ENCODE data around the gene ARHGAP8. TPM values are rescaled to one million over a fixed set of nuclear protein-coding genes. Genes with fewer than 3 reads are reported as not detected.

The ARHGAP8 gene
- total and polyA plus RNA-seq, 2 donors (not counting 1 experiment from before 2014, with no cell fraction given): 0.37 TPM; not detected in 1

DNA sequence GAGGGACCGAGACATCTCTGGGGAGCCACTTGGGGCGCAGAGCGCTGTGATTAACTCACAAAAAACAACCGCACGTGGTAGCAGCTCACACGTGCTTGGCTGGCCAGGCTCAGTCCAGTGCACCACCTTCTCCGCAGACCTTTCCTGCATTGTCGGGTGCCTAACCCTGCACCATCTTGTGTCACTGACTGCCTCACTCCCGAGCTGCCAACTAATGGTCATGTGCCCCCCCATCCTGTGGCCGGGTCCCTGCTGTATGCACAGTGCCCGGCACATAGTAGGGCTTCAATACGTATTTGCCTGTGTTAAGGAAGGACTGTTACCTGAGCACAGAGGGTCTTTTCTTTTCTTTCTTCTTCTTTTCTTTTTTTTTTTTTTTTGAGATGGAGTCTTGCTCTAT, 71.9 kb downstream of the ARHGAP8 start:
- H3K27ac ChIP-seq (ENCODE audit: low read length in 2 of 2): no peak overlapping the region
- Mint-ChIP-seq H3K27ac (no peak overlapping the region), H3K9me3 (ENCODE audit: insufficient read depth) (no peaks in the 10 kb centered on the region), H3K4me3 (no peak overlapping the region), H3K4me1 (no peaks in the 10 kb centered on the region), H3K27me3 (peaks cover 21% of the 10 kb centered on the region)
- DNase-seq (no peak), ATAC-seq (ENCODE audit: low read depth) (no peak)
- H3K36me3 ChIP-seq (replicated peaks in 1 of 2; ENCODE audit: control extremely low read depth in 1 of 2, control insufficient read depth in 1 of 2, extremely low read depth in 1 of 2, insufficient read depth in 2 of 2, low read length in 1 of 2): no peaks in the 10 kb centered on the region
- H3K4me1 ChIP-seq (ENCODE audit: control insufficient read depth in 2 of 2, insufficient read depth in 2 of 2, low read length in 2 of 2): peaks cover 0 to 3% of the 10 kb centered on the region in 2 donors
- peaks cover 0 to 3% (median 0%) of the 10 kb centered on the region in 4 experiments for H3K27me3 ChIP-seq (replicated peaks in 1 of 4; ENCODE audit: control extremely low read depth in 1 of 4, control insufficient read depth in 3 of 4, insufficient read depth in 4 of 4, low read length in 3 of 4)
- POLR2A ChIA-PET: no interaction called here
- WGBS (ENCODE audit: insufficient coverage): 91% methylated on average over 11 of the region's 12 CpGs
- H3K4me2 ChIP-seq (replicated peaks; ENCODE audit: low read depth, low read length, poor library complexity, severe bottlenecking): no peak overlapping the region
- H3K79me2 ChIP-seq (ENCODE audit: control insufficient read depth, insufficient read depth, low read length): no peaks in the 10 kb centered on the region
- TF ChIP-seq EZH2 (IDR thresholded peaks at IDR 0.05; ENCODE audit: borderline replicate concordance, insufficient read depth, low read depth, low read length, poor library complexity, severe bottlenecking): no peak
- TF ChIP-seq, protein P1, sequence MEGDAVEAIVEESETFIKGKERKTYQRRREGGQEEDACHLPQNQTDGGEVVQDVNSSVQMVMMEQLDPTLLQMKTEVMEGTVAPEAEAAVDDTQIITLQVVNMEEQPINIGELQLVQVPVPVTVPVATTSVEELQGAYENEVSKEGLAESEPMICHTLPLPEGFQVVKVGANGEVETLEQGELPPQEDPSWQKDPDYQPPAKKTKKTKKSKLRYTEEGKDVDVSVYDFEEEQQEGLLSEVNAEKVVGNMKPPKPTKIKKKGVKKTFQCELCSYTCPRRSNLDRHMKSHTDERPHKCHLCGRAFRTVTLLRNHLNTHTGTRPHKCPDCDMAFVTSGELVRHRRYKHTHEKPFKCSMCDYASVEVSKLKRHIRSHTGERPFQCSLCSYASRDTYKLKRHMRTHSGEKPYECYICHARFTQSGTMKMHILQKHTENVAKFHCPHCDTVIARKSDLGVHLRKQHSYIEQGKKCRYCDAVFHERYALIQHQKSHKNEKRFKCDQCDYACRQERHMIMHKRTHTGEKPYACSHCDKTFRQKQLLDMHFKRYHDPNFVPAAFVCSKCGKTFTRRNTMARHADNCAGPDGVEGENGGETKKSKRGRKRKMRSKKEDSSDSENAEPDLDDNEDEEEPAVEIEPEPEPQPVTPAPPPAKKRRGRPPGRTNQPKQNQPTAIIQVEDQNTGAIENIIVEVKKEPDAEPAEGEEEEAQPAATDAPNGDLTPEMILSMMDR (IDR thresholded peaks at IDR 0.05): no peak
- H3K4me3 ChIP-seq (ENCODE audit: control extremely low read depth in 1 of 5, extremely low read depth in 1 of 5, insufficient read depth in 1 of 5, low read depth in 2 of 5, low read length in 4 of 5): no peak overlapping the region
- CTCF ChIA-PET: no interaction called here
- H3K9ac ChIP-seq (ENCODE audit: low read length): no peak overlapping the region
- peaks cover 0 to 4% (median 0%) of the 10 kb centered on the region in 3 donors for H3K9me3 ChIP-seq (ENCODE audit: control extremely low read depth in 1 of 3, control insufficient read depth in 2 of 3, insufficient read depth in 1 of 3, low read length in 2 of 3)
- intact Hi-C loops (cut with micrococcal nuclease): no loop called here
- no peak overlapping the region for H2AFZ ChIP-seq (ENCODE audit: insufficient read depth, low read depth, low read length, poor library complexity, severe bottlenecking)
- H4K20me1 ChIP-seq (ENCODE audit: control insufficient read depth, insufficient read depth, low read length, poor library complexity, severe bottlenecking): no peaks in the 10 kb centered on the region

DNA sequence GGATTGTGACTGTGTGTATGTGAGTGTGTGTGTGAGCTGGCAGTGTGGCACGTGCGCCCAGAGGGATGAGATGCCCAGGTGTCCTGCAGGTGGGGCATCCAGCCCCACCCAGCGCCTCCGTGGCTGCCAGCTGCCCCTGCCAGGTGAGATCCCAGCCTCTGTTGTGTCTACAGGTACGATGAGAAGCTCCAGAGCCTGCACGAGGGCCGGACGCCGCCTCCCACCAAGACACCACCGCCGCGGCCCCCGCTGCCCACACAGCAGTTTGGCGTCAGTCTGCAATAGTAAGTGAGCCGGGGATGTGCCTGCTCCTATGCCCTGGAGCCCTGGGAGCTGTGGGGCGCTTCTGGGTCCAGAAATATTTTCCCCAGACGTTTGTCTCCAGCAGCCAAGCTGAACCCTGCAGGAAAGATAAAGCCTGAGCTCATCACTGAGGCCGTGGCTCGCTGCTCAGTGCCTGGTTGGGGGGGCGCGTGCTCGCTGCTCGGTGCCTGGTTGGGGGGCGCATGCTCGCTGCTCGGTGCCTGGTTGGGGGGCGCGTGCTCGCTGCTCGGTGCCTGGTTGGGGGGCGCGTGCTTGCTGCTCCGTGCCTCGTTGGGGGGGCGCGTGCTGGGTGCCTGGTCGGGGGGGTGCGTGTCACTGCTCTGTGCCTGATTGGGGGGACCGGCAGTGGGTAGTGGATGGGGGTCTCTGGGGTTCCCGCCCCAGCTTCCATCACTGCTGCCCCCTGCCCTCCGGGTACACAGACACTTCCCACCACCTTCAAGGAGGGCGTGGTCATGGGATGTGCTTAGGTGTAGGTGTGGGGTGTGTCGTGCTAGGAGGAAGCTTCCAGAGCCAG, 73.2 kb downstream of the ARHGAP8 start:
- H3K9me3 Mint-ChIP-seq (ENCODE audit: insufficient read depth): no peaks in the 10 kb centered on the region
- Histone ChIP-seq H3K9ac (ENCODE audit: low read length) (no peak overlapping the region), H3K4me2 (replicated peaks; ENCODE audit: low read depth, low read length, poor library complexity, severe bottlenecking) (no peak overlapping the region), H3K27me3 (replicated peaks in 1 of 4; ENCODE audit: control extremely low read depth in 1 of 4, control insufficient read depth in 3 of 4, insufficient read depth in 4 of 4, low read length in 3 of 4) (peaks cover 0 to 3% (median 0%) of the 10 kb centered on the region in 4 experiments), H3K9me3 (ENCODE audit: control extremely low read depth in 1 of 3, control insufficient read depth in 2 of 3, insufficient read depth in 1 of 3, low read length in 2 of 3) (peaks cover 0 to 3% (median 0%) of the 10 kb centered on the region in 3 donors), H3K79me2 (ENCODE audit: control insufficient read depth, insufficient read depth, low read length) (no peaks in the 10 kb centered on the region), H2AFZ (ENCODE audit: insufficient read depth, low read depth, low read length, poor library complexity, severe bottlenecking) (no peak overlapping the region), H3K27ac (ENCODE audit: low read length in 2 of 2) (no peak overlapping the region), H3K4me1 (ENCODE audit: control insufficient read depth in 2 of 2, insufficient read depth in 2 of 2, low read length in 2 of 2) (peaks cover 0 to 2% of the 10 kb centered on the region in 2 donors), H4K20me1 (ENCODE audit: control insufficient read depth, insufficient read depth, low read length, poor library complexity, severe bottlenecking) (no peaks in the 10 kb centered on the region), H3K36me3 (replicated peaks in 1 of 2; ENCODE audit: control extremely low read depth in 1 of 2, control insufficient read depth in 1 of 2, extremely low read depth in 1 of 2, insufficient read depth in 2 of 2, low read length in 1 of 2) (no peaks in the 10 kb centered on the region), H3K4me3 (ENCODE audit: control extremely low read depth in 1 of 5, extremely low read depth in 1 of 5, insufficient read depth in 1 of 5, low read depth in 2 of 5, low read length in 4 of 5) (no peak overlapping the region)
- peaks cover 21% of the 10 kb centered on the region for H3K27me3 Mint-ChIP-seq
- ChIA-PET POLR2A (no interaction called here), CTCF (interaction anchor here (0.5 kb wide), 1 partner anchor 9 kb away, joined by 4 read pairs; no protein-coding TSS in a partner anchor)
- 90% methylated on average over 27 of the region's 43 CpGs for WGBS (ENCODE audit: insufficient coverage)
- no peak overlapping the region for H3K4me3 Mint-ChIP-seq
- H3K4me1 Mint-ChIP-seq: no peaks in the 10 kb centered on the region
- no peak for ATAC-seq (ENCODE audit: low read depth)
- no peak for DNase-seq
- H3K27ac Mint-ChIP-seq: no peak overlapping the region
- intact Hi-C loops (cut with micrococcal nuclease): no loop called here
- TF ChIP-seq EZH2 (IDR thresholded peaks at IDR 0.05; ENCODE audit: borderline replicate concordance, insufficient read depth, low read depth, low read length, poor library complexity, severe bottlenecking): no peak
- TF ChIP-seq, protein P1 (IDR thresholded peaks at IDR 0.05): no peak

Measured in B cell (primary cell).